HCT116 (cell line): ENCODE data around the gene BRAT1. TPM values are rescaled to one million over a fixed set of nuclear protein-coding genes. Genes with fewer than 3 reads are reported as not detected.

Experiments used
- ATAC-seq: fragments of 200-7000 bp; cut with Tn5 transposase; 2 replicates; pipeline ENCODE4 v1.9.1; 2020; ENCODE audit warnings: mild to moderate bottlenecking, moderate library complexity
- BruUV-seq: library from RNA; stranded (reverse); fragments of 400-500 nt; replicated peaks from 2 replicates; lab custom pipeline; 2021; lab: Mats Ljungman, UMichigan
- CTCF ChIA-PET: fragments of 300-600 bp; sonication (Branson Sonifier 250); formaldehyde crosslinking; loops from one replicate; lab custom pipeline; 2021; ENCODE audit warnings: antibody characterized with exemption; lab: Charles Lee
- POLR2A ChIA-PET: fragments of 300-600, 350-600 bp; sonication (Branson Sonifier 250); formaldehyde crosslinking; loops from one replicate; lab custom pipeline; 2021; ENCODE audit warnings: antibody characterized with exemption; lab: Charles Lee
- RAD21 ChIA-PET, 2 experiments: fragments of 300-600 bp; sonication (Branson Sonifier 250); formaldehyde crosslinking; loops; one replicate each; lab custom pipeline; 2023; ENCODE audit warnings: low total read pairs in 2 of 2; ENCODE audit not compliant: uncharacterized antibody in 2 of 2, unreplicated experiment in 2 of 2, low non-redundant PET in 1 of 2; lab: Charles Lee
- DNase-seq: peaks from one replicate; pipeline ENCODE4 v3.0.0-alpha.2; 2010; ENCODE audit warnings: low read depth, low spot score
- H2AFZ ChIP-seq: fragments of 200-600 bp; shearing (Covaris generic), sonication (generic); 2 replicates; pipeline ENCODE4 v1.6.1; 2017; ENCODE audit warnings: low read depth, mixed run types, mixed read lengths, antibody characterized with exemption, low read length; ENCODE audit not compliant: poor library complexity, severe bottlenecking
- H3K27ac ChIP-seq: 2 replicates; pipeline ENCODE4 v1.5.1; 2012; ENCODE audit warnings: low read depth, low read length
- H3K27me3 ChIP-seq: fragments of 200-600 bp; sonication (generic); 2 replicates; pipeline ENCODE4 v1.6.1; 2016; ENCODE audit warnings: mixed run types, low read length, mixed read lengths; ENCODE audit not compliant: insufficient read depth
- H3K36me3 ChIP-seq, 2 experiments: fragments of 200-500 bp in 1 of 2; fragments of 200-600 bp in 1 of 2; sonication (Bioruptor generic) in 1 of 2; sonication (generic) in 1 of 2; 2 replicates each; pipeline versions ENCODE4 v1.5.1 to v1.6.1; 2014 to 2016; ENCODE audit warnings: low read length in 2 of 2, inconsistent platforms in 1 of 2, mixed read lengths in 1 of 2, mixed run types in 1 of 2; ENCODE audit not compliant: insufficient read depth in 2 of 2, control insufficient read depth in 1 of 2
- H3K4me1 ChIP-seq, 2 experiments: fragments of 200-600 bp in 1 of 2; sonication (generic) in 1 of 2; 2 replicates each; pipeline versions ENCODE4 v1.5.1 to v1.6.1; 2012 to 2017; ENCODE audit warnings: low read length in 2 of 2, inconsistent platforms in 1 of 2, mild to moderate bottlenecking in 1 of 2, mixed read lengths in 1 of 2, mixed run types in 1 of 2, moderate library complexity in 1 of 2; ENCODE audit not compliant: insufficient read depth in 2 of 2, control insufficient read depth in 1 of 2
- H3K4me2 ChIP-seq: fragments of 200-600 bp; sonication (generic); 2 replicates; pipeline ENCODE4 v1.6.1; 2017; ENCODE audit warnings: mixed run types, low read length, mixed read lengths
- H3K4me3 ChIP-seq, 2 experiments: fragments of 200-600 bp in 1 of 2; sonication (generic) in 1 of 2; replicated peaks in 1 of 2; 2 replicates each; pipeline ENCODE4 v1.5.1; 2011 to 2016; ENCODE audit warnings: low read length in 2 of 2, control low read depth in 1 of 2, low read depth in 1 of 2, mild to moderate bottlenecking in 1 of 2, mixed read lengths in 1 of 2, mixed run types in 1 of 2
- H3K79me2 ChIP-seq: fragments of 200-600 bp; sonication (generic); 2 replicates; pipeline ENCODE4 v1.6.1; 2017; ENCODE audit warnings: mild to moderate bottlenecking, mixed run types, low read length, moderate library complexity, mixed read lengths; ENCODE audit not compliant: insufficient read depth
- H3K9ac ChIP-seq: fragments of 200-600 bp; sonication (generic); 2 replicates; pipeline ENCODE4 v1.6.1; 2016; ENCODE audit warnings: low read length, mixed read lengths
- H3K9me2 ChIP-seq: fragments of 200-600 bp; sonication (generic), shearing (Covaris generic); 2 replicates; pipeline ENCODE4 v1.6.1; 2017; ENCODE audit warnings: mixed run types, mild to moderate bottlenecking, moderate library complexity; ENCODE audit not compliant: insufficient read depth
- H3K9me3 ChIP-seq, 2 experiments: fragments of 200-500 bp in 1 of 2; fragments of 200-600 bp in 1 of 2; sonication (Bioruptor generic) in 1 of 2; sonication (generic) in 1 of 2; 2 replicates each; pipeline ENCODE4 v1.6.1; 2014 to 2017; ENCODE audit warnings: low read length in 2 of 2, mixed read lengths in 2 of 2, inconsistent platforms in 1 of 2, low read depth in 1 of 2, mild to moderate bottlenecking in 1 of 2, mixed run types in 1 of 2, moderate library complexity in 1 of 2; ENCODE audit not compliant: control insufficient read depth in 1 of 2, insufficient read depth in 1 of 2
- H4K20me1 ChIP-seq: fragments of 200-600 bp; sonication (generic), shearing (Covaris generic); 2 replicates; pipeline ENCODE4 v1.6.1; 2017; ENCODE audit warnings: mixed run types, mild to moderate bottlenecking, moderate library complexity; ENCODE audit not compliant: insufficient read depth
- FOSL1 ChIP-seq: IDR thresholded peaks from 2 replicates; pipeline ENCODE4 v1.6.1; 2012; ENCODE audit warnings: low read depth
- SP1 ChIP-seq: IDR thresholded peaks from 2 replicates; pipeline ENCODE4 v1.6.1; 2012; ENCODE audit warnings: low read depth
- intact Hi-C: fragments of 100-400 bp; cut with micrococcal nuclease; formaldehyde crosslinking; loops from 2 replicates; pipeline ENCODE4 v1.10.0; 2022
- microRNA-seq: library from miRNA; unstranded; fragments of <30 nt; microRNA quantifications from one replicate; pipeline ENCODE4, GENCODE V29; 2016; ENCODE audit warnings: borderline number of aligned reads
- total RNA-seq: library from RNA; stranded (reverse); gene quantifications from one replicate; pipeline ENCODE4 v1.2.1, GENCODE V29; 2021; ENCODE audit not compliant: unreplicated experiment
- TF ChIP-seq, protein P1 (sequence below): IDR thresholded peaks from 2 replicates; pipeline ENCODE4 v1.6.1; 2012

BRAT1 gene
- total RNA-seq, 1 experiment from 2014 or later: 47.6 TPM

DNA sequence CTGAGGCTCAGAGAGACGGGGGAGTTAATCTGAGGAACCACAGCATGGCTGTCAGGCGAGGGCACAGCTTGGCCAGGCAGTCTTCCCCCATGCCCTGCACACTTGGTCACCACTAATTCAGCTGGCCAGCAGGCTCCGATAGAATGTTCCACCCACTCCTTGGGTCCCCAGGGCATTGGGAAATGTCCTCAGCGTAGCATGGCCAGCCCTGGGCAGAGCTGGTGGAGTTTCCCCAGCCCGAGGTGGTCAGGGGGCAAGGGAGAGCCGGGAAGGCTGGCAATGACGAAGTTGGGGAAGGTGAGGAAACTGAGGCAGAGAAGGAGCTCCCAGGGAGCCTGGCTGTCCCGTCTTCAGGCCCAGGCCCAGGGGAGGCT is 67.1 kb downstream of the BRAT1 start:
- Histone ChIP-seq H3K27ac (no peak overlapping the region), H2AFZ (no peak overlapping the region), H3K9me3 (peaks cover 0 to 2% of the 10 kb centered on the region in 2 experiments; a peak in 2 of 4 replicates), H3K4me1 (no peaks in the 10 kb centered on the region), H4K20me1 (no peaks in the 10 kb centered on the region), H3K79me2 (no peaks in the 10 kb centered on the region), H3K4me2 (no peak overlapping the region), H3K9me2 (no peaks in the 10 kb centered on the region), H3K4me3 (no peak overlapping the region), H3K27me3 (no peaks in the 10 kb centered on the region), H3K9ac (no peak overlapping the region), H3K36me3 (no peaks in the 10 kb centered on the region)
- DNase-seq (no peak), ATAC-seq (no peak)
- ChIA-PET CTCF (interaction anchor here (1.9 kb wide), 1 partner anchor 19 kb away, joined by 7 read pairs; no protein-coding TSS in a partner anchor), POLR2A (no interaction called here), RAD21 (interaction anchor here in 1 of 2 experiments (0.5 kb wide), 1 partner anchor 10 kb away, joined by 3 read pairs; no protein-coding TSS in a partner anchor)
- BruUV-seq: no TSS peak
- intact Hi-C loops: no loop called here
- TF ChIP-seq, protein P1, sequence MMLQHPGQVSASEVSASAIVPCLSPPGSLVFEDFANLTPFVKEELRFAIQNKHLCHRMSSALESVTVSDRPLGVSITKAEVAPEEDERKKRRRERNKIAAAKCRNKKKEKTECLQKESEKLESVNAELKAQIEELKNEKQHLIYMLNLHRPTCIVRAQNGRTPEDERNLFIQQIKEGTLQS: no peak
- no peak for TF ChIP-seq FOSL1
- no peak for TF ChIP-seq SP1

Small RNA genes lying within 50 kb of the gene (microRNA-seq; reads per million reads assigned to microRNA genes)
- gene MIR4648: not detected

Other genes starting within 250 kb of the BRAT1 start
- 41.7 TPM for gene SNX8, start 241.1 kb downstream of the BRAT1 start, total RNA-seq
- gene EIF3B, start 200.7 kb downstream of the BRAT1 start, total RNA-seq: 324 TPM
- 14.2 TPM for gene CHST12, start 151.9 kb downstream of the BRAT1 start, total RNA-seq
- not detected for gene GRIFIN, start 79.1 kb downstream of the BRAT1 start, total RNA-seq
- gene LFNG, start 35.8 kb downstream of the BRAT1 start, total RNA-seq: 14.3 TPM
- 21.4 TPM for gene IQCE, start 3.5 kb upstream of the BRAT1 start, total RNA-seq
- gene TTYH3, start 76.5 kb upstream of the BRAT1 start, total RNA-seq: 40.3 TPM
- not detected for gene AMZ1, start 132.7 kb upstream of the BRAT1 start, total RNA-seq